Measurements from ENCODE around the gene KIF18B. TPM values are rescaled to one million over a fixed set of nuclear protein-coding genes. Genes with fewer than 3 reads are reported as not detected.

The KIF18B gene
- total and polyA plus RNA-seq, 2 of the 13 experiments (the other 11 are each of a cell fraction or from before 2014, with no cell fraction given): 15.2 to 15.3 TPM

DNA sequence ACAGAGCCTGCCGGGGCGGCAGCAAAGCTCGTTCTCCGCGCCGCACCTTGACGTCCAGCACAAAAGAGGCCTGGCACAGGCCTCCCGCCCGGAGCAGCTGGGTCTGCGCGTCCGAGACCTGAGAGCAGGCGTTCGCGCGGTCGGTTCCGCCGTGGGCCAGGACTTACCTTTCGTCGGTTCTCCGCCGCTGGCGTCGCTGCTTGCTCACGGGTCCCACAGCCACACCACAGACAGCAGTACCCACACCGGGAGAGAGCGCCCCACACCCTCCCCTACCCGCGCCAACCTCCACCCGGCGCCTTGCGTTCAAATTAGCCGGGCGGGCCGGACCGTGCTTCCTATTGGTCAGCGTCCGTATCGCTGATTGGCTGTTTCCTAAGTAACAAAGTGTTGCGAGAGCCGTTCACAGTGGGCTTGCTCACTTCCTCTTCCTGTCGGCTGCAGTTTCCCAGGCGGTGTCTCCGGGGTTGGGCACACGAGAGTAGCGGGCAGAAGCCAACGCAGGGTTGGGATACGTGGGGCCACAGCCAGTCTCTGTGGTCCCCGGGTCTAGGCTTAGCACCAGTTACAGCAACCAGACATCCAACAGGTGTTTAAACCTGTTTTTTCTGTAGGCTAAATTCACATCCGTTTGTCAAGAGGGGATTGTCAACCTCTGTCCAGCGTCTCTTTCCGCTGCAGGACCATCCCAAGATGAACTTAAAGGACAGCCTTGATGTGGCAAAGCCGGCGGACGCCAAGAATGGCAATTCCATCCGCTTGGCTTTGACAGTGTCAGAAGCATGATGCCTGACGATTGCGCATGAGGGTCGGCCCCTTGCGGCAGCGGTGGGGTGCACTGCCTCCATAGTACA lies at the start of gene KIF18B (continued):
- TF ChIP-seq, protein P1, sequence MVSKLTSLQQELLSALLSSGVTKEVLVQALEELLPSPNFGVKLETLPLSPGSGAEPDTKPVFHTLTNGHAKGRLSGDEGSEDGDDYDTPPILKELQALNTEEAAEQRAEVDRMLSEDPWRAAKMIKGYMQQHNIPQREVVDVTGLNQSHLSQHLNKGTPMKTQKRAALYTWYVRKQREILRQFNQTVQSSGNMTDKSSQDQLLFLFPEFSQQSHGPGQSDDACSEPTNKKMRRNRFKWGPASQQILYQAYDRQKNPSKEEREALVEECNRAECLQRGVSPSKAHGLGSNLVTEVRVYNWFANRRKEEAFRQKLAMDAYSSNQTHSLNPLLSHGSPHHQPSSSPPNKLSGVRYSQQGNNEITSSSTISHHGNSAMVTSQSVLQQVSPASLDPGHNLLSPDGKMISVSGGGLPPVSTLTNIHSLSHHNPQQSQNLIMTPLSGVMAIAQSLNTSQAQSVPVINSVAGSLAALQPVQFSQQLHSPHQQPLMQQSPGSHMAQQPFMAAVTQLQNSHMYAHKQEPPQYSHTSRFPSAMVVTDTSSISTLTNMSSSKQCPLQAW (CRISPR knock-in tag; IDR thresholded peaks at IDR 0.05): peak; percentile 85
- TF ChIP-seq, protein P2, sequence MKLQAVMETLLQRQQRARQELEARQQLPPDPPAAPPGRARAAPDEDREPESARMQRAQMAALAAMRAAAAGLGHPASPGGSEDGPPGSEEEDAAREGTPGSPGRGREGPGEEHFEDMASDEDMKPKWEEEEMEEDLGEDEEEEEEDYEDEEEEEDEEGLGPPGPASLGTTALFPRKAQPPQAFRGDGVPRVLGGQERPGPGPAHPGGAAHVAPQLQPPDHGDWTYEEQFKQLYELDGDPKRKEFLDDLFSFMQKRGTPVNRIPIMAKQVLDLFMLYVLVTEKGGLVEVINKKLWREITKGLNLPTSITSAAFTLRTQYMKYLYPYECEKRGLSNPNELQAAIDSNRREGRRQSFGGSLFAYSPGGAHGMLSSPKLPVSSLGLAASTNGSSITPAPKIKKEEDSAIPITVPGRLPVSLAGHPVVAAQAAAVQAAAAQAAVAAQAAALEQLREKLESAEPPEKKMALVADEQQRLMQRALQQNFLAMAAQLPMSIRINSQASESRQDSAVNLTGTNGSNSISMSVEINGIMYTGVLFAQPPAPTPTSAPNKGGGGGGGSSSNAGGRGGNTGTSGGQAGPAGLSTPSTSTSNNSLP (IDR thresholded peaks at IDR 0.05; ENCODE audit: low read depth, low read length): no peak
- TF ChIP-seq SP5 (CRISPR knock-in tag; IDR thresholded peaks at IDR 0.05; ENCODE audit: borderline replicate concordance, low read depth) (no peak), ZNF30 (CRISPR knock-in tag; IDR thresholded peaks at IDR 0.05) (0 out of 2 replicates have a peak, but pooled peaks have one; percentile 6), ZNF446 (CRISPR knock-in tag; IDR thresholded peaks at IDR 0.05) (no peak)
- TF ChIP-seq, protein P3, sequence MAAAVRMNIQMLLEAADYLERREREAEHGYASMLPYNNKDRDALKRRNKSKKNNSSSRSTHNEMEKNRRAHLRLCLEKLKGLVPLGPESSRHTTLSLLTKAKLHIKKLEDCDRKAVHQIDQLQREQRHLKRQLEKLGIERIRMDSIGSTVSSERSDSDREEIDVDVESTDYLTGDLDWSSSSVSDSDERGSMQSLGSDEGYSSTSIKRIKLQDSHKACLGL (CRISPR knock-in tag; IDR thresholded peaks at IDR 0.05): peak; percentile 32; the same call in 1 of the 2 replicates

DNA sequence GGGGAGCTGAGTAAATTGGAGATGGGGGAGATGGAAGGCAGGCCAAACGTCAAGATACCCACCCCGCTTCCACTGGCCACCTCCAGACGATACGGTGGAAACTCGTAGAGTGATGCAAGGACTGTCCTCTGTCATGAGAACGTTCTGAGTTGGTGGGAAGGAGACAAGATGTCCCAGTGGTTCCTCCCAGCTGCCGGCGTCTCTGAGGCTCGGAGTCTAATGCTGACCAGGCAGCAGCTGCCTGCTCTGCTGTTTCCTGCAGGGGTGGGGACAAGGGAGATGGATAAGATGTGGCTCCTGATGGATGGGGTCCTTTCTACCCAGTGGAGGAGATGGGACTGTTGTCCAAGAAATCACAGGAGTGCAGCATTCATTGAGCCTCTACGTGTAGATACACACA lies 48.7 kb upstream of the KIF18B start:
- 64% methylated on average over 10 of the region's 10 CpGs for WGBS (ENCODE audit: low lambda C conversion rate)
- TF ChIP-seq ZFY (CRISPR knock-in tag; IDR thresholded peaks at IDR 0.05) (no peak), POLR2G (IDR thresholded peaks at IDR 0.05; ENCODE audit: low read depth, low read length) (no peak), SP2 (CRISPR knock-in tag; IDR thresholded peaks at IDR 0.05) (no peak), RCOR2 (CRISPR knock-in tag; IDR thresholded peaks at IDR 0.05) (no peak), ZNF333 (CRISPR knock-in tag; IDR thresholded peaks at IDR 0.05; ENCODE audit: borderline replicate concordance) (no peak), SNAPC2 (CRISPR knock-in tag; IDR thresholded peaks at IDR 0.05) (no peak), FOXK1 (CRISPR knock-in tag; IDR thresholded peaks at IDR 0.05; ENCODE audit: borderline replicate concordance, low read depth) (no peak), ZNF780A (CRISPR knock-in tag; IDR thresholded peaks at IDR 0.05) (no peak), SYNCRIP (IDR thresholded peaks at IDR 0.05; ENCODE audit: insufficient read depth, low read depth, low read length) (no peak), PCBP1 (IDR thresholded peaks at IDR 0.05; ENCODE audit: borderline replicate concordance, low read depth, low read length) (no peak), TEAD2 (CRISPR knock-in tag; IDR thresholded peaks at IDR 0.05) (no peak), ZNF274 (CRISPR knock-in tag; IDR thresholded peaks at IDR 0.05) (no peak)

More for the DNA sequence above, 48.7 kb upstream of the KIF18B start:
- Histone ChIP-seq H3K4me2 (ENCODE audit: low read depth, low read length) (no peak overlapping the region), H3K36me3 (replicated peaks in 1 of 2; ENCODE audit: control insufficient read depth in 1 of 2, insufficient read depth in 2 of 2, low read length in 2 of 2) (no peaks in the 10 kb centered on the region), H2AFZ (ENCODE audit: low read length) (no peak overlapping the region), H3K9me3 (ENCODE audit: low read length) (peaks cover 7% of the 10 kb centered on the region; the same call in 1 of the 2 replicates), H3K4me3 (replicated peaks in 1 of 3; ENCODE audit: insufficient read depth in 1 of 3, low read depth in 2 of 3, low read length in 3 of 3) (no peak overlapping the region), H4K20me1 (ENCODE audit: insufficient read depth, low read length) (no peaks in the 10 kb centered on the region), H3K27me3 (ENCODE audit: control insufficient read depth in 1 of 2, insufficient read depth in 2 of 2, low read length in 2 of 2) (peaks cover 9 to 43% of the 10 kb centered on the region in 2 experiments; a peak in 4 of 5 replicates), H3K27ac (ENCODE audit: extremely low read length, insufficient read depth, low read length) (no peak overlapping the region), H3K4me1 (ENCODE audit: insufficient read depth, low read length) (peaks cover 5% of the 10 kb centered on the region), H3K9ac (ENCODE audit: insufficient read depth, low read depth, low read length) (no peak overlapping the region), H3K79me2 (ENCODE audit: insufficient read depth, low read length) (no peaks in the 10 kb centered on the region)
- ATAC-seq (no peak), DNase-seq (ENCODE audit: low spot score) (no peak), FAIRE-seq (no peak)
- intact Hi-C loops (cut with micrococcal nuclease; ENCODE audit: unreplicated experiment): no loop called here
- no TSS peak for BruUV-seq (replicated peaks)
- ChIA-PET CTCF (ENCODE audit: low intra/inter-chr PET ratio, low total read pairs) (no interaction called here), POLR2A (interaction anchor here (0.6 kb wide), 1 partner anchor 36 kb away, joined by 3 read pairs; no protein-coding TSS in a partner anchor)
- in situ Hi-C loops (cut with HindIII; ENCODE audit: extremely low pct_ligation_motif_present, low pct_unique_long_range_greater_than_20kb): no loop called here
